Activated CD4-positive, alpha-beta T cell treated with anti-CD3 and anti-CD28 coated beads, Interleukin-2, amount 50 U/mL, for 4 hours (primary cell): ENCODE measurements around the gene RTF2.

Experiments
- DNase-seq, 2 experiments: peaks; one replicate each; pipeline ENCODE4 v3.0.0-alpha.2; 2020

Gene RTF2

GRCh38 chr20:56439771-56440291, 28.6 kb upstream of the RTF2 start:
- DNase-seq: no peak

DNA sequence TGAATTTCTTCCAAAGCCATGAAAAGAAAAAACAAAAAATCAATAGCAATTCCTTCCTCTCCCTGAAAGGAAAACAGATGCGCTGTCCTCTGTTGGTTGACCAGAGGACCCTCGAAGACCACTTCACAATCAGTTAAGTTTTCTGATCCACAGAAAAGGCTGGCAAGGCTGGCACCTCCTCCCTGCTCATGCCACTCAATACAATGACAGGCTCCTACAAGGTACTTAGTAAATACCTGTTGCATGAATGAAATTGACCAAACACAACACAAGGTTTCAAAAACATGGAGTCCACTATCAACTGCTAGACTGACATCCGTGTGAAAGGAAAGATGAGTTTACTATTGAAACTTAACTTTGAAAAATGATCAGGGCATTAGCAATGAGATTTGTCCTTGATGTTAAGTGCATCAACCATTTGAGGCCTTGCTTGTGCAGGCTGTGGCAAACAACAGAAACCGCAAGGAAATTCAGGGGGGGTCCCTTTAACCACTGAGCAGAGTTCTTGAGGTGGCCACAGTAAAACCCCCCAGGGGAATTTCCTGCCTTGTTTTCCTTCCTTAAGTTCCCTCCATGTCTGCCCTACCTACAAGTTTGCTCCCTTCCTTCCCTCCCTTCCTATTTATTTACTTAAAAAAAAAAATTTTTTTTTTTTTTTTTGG, 27.9 kb upstream of the RTF2 start:
- DNase-seq: no peak

DNA sequence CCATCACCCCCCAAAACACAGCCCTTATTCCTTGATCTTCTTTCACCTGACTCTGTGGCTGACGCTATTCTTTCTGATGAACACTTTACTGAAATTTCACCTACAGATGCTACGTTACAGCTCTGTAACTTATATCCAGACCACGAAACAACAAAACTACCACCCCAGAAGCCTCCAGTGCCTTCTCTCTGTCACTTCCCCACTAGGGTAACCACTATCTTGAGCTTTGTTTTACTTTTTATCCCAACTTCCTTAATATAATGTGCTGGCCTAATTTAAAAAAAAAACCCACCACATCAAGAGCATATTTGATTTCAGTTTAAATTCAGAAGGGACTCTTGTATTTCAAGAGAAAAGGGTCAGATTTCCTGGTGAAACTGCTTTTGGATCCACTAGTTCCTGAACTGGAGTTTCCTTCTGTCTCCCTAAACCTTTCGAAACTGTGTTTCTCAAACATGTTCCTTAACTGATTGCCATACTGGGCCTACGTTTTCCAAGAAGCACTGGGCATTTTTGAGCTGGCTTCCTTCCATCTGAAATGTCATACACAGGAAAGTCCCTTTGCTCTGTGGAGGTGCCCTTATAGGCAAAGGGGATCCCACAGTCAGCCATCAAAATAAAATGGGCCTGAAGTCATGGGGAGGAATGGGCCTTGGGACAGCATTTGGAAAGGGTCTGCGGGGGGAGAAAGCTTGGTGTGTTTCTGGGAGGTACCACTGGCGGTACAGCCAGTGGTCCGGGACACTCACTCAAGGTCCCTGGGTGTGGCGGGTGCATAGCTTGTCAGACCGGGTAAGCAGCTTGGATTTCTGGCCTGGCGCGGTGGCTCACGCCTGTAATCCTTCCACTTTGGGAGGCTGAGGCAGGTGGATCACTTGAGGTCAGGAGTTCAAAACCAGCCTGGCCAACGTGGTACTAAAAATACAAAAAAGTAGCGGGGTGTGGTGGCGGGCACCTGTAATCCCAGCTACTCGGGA, 25.8 kb upstream of the RTF2 start:
- no peak for DNase-seq

DNA sequence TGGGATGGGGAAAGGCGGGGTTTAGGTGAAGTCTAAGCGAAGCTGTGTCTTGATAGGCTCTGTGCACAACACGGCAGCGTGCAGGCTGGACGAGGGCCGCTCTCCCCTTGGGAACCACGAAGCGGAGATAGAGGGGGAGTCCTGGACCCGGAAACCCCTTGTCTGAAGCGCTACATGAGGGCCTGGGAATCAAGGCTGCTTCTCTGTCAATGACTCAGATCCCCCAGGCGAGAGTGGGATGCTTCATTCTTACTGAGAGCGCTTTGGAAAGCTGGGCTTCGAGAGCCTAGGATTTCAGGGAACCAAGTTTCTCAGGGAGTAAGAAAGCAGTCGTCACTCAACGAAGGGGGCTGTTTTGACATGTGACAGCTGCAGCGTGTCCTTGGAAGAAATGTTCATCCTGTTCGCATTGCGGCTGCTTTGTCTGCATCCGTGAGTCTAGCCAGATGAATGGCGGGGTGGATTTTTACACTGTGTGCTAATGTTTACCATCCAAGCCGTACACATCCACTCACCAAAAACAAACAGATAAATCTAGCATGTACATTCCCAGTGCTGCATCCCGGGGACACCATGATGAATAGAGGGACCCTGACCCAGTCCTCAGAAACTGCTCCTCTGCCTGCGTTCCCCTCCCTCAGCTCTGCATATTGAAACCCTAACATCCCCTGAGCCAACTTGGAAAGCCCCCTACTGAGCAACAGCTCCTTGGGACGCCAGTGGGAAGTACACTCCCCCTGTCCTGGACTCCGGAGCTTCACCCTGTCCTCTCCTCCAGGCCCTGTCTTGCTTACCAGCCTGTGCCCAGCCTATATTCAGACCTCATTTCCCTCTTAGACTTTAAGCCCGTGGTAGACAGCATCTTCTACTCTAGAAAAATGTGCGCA, 24.5 kb upstream of the RTF2 start:
- DNase-seq: no peak

DNA sequence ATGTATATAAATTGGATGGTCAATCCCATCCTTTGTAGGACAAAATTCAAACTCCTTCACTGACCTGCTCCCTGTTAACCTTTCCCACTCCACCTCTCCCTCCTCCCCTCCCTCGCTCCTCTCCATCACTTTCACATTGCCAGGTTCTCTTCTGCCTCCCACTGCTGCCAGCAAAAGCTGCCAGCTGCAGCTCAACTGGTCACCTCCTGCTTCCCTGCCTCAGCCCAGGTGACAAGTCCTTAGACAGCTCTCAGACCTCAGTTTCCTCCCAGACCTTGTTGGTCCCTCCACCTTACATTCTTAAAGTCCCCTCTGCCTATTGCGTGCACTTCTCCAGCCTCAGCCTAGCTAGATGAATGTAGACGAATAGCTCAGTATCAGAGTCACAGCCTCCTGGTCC, 23.3 kb upstream of the RTF2 start:
- no peak for DNase-seq

- DNase-seq: no peak
These were observed 22.9 kb upstream of the RTF2 start for GRCh38 chr20:56445540-56445939.

DNA sequence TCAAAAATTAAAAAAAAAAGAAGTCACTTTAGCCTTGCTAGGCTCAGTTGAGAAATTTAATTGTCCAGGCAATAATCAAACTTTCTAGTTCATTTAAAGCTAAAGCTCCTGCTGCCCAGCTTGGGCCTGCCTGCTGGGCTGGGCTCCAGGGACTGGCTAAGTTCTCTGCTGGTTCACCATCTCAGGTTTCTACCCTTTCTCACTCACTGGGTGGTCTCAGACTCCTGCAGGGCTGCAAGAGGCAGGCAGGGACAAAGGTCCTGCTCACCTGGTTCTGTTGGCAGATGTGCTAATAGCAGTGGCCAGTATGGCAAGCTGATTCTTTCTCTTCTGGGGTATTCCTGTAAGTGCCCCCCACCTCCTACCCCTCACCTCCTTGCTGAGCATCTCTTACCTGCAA, 21.2 kb upstream of the RTF2 start:
- DNase-seq: no peak

DNA sequence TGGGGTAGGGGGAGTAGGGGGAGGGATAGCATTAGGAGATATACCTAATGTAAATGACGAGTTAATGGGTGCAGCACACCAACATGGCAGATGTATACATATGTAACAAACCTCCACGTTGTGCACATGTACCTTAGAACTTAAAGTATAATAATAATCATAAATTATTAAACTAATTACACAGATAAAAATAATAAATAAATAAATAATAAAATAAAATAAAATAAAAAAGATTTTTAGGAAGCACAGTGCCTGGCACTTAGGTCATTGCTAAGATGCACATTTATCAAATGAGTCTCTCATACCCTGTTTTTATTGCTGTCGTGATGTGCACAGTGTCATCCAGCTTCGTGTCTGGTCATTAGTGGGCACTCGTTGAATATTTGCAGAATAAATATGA, 19.0 kb upstream of the RTF2 start:
- DNase-seq: no peak

DNA sequence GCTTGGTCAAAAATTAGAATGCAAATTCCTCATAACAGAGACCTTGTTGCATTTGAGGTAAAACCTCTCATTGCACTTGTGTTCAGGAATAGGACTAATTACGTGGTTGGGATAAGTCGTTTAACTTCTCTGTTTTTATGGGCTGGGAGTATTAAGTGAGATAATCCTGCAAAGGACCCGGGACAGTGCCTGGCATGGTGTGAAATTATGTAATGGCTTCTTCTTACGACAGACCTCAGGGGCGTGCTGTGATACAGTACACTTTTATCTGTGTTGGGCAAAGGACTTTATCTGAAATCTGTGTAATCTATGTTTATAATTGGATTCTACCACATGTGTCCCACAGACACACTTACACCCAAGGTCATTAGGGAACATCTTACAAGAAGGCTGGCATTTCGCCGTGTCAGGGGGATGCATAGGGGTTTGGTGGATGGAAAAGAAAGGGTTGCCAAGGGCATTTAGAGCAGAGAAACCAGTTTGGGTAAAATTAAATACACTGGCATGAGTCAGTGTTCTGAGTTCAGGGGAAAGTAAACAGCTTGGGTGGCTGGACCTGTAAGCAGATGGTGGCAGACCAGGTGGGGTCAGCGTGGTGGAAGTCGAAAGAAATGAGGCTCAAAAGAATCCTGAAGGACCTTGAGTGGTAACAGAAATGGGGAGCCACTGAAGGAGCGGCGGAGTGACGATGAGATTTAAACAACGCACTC, 17.2 kb upstream of the RTF2 start:
- no peak for DNase-seq

- DNase-seq: no peak
These were observed 15.1 kb upstream of the RTF2 start for GRCh38 chr20:56453352-56453751.

DNA sequence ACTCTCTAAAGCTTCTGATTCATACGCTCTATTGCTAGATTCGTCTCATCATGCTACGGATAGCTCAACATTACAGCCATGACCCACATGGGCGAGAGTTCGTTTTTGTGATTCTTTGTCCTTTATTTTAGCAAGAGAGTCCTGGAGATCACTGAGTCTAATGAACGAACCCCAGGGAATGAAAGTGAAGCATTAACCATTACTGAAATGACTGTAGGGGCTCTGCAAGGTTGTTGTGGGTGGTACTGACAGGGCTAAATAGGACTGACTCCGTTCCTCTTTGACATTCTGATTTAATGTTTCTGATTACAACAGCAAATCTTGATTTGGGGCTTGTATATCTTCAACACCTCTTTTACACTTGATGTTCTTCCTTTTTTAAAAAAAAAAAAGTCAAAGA, 13.7 kb upstream of the RTF2 start:
- no peak for DNase-seq

DNA sequence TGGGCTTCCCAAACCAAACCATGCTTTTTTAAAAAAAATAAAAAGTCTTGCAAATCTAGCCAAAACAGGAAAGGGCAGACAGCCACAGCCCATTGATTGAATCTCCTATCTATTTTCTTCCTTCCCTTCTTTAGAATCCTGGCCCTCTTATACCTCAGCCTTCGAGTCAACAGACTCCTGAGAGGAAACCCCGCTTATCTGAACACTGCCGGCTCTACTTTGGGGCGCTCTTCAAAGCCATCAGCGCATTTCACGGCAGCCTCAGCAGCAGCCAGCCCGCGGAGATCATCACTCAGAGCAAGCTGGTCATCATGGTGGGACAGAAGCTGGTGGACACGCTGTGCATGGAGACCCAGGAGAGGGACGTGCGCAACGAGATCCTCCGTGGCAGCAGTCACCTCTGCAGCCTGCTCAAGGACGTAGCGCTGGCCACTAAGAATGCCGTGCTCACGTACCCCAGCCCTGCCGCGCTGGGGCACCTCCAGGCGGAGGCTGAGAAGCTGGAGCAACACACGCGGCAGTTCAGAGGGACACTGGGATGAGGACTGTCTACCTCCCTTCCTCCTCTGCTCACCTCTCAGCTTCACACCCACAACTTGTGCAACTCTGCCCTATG, 10.1 kb upstream of the RTF2 start:
- no peak for DNase-seq

DNA sequence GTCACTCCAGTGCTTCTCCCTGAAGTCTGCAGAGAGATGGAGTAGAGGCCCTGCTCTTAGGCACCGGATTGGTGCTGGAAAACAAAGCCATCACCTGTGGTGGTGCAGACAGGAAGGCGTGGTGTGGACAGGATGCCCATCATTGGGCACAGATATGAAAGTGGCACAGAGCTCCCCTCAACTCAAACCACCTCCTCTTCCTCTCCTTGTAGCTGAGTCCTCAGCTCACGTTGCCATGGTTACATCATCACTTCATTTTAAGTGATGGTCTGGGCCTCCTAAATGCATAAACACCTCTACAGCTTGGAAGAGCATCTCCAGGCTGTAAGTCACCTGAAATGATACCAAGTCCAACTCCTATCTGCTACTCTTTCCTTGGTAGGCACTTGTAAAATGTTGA, 8.0 kb upstream of the RTF2 start:
- DNase-seq: no peak

DNA sequence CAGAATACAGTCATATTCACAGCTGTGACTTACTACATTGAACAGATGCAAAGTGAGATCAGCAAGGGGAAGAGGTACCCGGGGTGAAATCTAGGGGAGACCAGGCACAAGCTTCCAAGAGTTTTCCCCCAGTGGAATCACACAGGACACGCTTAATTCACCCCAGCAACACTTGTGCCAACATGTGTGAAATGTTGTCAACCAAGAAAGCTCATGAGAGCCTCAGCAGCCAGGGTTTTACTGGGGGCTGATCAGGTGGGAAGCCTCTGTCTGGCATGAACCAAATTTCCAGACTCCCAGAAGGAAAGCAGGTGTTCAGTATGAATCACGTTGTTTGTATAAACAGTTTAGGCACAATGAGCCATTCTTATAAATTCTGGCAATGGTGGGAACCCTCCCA, 6.9 kb upstream of the RTF2 start:
- DNase-seq: no peak

DNA sequence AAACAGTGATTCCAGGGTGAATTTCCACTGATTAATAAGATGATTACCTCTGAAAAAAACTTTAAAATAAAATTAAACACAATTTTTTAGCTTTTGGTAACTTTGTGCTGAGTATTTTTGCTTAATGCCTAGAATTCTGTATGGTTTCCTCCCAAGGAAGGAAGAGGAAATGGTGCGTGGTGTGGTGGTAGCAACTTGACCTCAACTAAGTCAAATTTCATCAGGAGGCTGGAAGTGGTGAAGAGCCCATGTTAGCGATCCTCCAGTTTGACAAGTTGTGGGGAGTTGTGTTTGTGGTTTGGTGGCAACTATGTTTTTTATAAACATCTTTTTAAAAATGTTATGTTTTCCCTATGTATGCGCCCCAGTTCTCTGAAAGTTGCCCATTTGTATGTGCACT, 5.0 kb upstream of the RTF2 start:
- no peak for DNase-seq

- no peak for DNase-seq
These were observed 2.4 kb upstream of the RTF2 start for GRCh38 chr20:56465997-56466396.

DNA sequence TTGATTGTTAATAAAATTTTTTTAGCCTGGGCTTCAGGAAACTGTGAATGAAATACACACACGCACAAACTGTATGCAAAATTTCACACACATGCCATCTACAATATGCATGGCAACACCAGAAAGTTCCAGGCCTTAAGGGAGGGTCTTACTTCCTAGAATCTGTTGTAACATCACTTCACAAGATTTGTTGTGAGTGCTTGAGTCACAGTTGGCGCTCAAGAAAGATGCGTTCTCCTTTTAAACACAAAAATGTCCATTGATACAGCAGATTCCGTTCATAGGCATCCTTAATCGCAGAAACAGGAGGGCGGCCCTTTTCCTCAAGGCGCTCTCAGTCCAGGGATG, 485 bp upstream of the RTF2 start:
- no peak for DNase-seq

DNA sequence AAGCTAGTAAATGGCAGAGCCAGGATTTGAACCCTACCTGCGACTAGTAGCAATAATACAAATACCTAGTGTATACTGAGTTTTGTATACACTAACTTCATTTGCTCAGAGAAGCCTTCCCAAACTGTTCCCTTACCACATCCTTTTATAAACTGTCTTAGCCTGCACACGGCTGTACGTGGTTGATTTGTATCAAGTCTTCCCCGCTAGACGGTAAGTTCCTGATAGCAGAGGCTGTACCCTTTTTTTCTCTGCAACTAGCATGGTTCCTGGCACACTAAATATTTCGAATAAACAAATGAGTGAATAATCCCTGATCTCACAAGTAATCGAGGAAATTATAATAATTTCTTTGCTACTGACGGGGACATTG, 636 bp downstream of the RTF2 start:
- DNase-seq: no peak

GRCh38 chr20:56483970-56484369, 15.5 kb downstream of the RTF2 start:
- no peak for DNase-seq

- DNase-seq: no peak
These were observed 18.8 kb downstream of the RTF2 start for GRCh38 chr20:56487216-56487615.

DNA sequence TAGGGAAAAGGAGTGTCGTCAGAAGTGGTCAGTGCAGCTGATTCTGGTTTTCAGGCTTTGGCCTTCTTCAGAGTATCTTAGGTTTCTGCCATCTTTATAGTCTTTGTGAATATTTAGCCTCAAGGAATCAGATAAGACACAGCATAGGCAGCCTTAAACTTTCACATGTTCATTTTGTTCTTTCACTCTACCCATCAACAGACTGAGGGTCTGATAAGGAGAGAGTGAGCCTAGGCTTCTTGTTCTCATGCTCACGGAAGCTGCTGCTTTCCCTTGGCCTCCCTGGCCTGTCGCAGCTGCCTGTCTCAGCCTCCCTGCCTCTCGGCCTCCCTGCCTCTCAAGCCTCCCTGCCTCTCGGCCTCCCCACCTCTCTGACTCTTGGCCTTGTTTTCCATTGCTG, 20.1 kb downstream of the RTF2 start:
- no peak for DNase-seq

DNA sequence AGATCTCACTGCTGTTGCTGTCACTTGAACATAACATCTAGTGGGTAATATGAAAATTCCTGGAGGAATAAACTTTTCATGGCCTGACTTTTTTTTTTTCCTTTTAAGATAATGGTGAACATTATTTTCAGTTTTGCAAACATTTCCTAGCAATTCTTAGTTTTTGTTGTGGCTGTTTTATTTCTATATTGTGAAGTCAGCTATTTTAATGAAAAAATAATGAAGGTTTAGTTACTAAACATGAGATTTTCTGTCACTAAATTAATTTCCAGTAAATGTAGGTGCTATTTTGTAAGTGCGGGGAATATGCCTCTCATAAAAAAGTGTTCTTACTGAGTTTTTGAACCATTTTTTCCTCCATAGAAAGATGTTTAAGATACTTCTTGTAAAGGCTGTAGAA, 32.7 kb downstream of the RTF2 start:
- DNase-seq: no peak
